ENCODE results near the gene DHRS7C. TPM values are rescaled to one million over a fixed set of nuclear protein-coding genes. Genes with fewer than 3 reads are reported as not detected.

DHRS7C gene
- total and polyA plus RNA-seq, 2 of the 13 experiments (the other 11 are each of a cell fraction or from before 2014, with no cell fraction given): not detected

GRCh38 chr17:9772658-9773057 lies 18.7 kb downstream of the DHRS7C start:
- CTCF ChIA-PET (ENCODE audit: low intra/inter-chr PET ratio, low total read pairs): no interaction called here
- Histone ChIP-seq H2AFZ (ENCODE audit: low read length) (no peak overlapping the region), H3K27ac (ENCODE audit: extremely low read length, insufficient read depth, low read length) (no peak overlapping the region), H3K27me3 (ENCODE audit: control insufficient read depth in 1 of 2, insufficient read depth in 2 of 2, low read length in 2 of 2) (peaks cover 4 to 32% of the 10 kb centered on the region in 2 experiments; a peak in 2 of 5 replicates), H3K9ac (ENCODE audit: insufficient read depth, low read depth, low read length) (no peak overlapping the region), H3K4me3 (replicated peaks in 1 of 3; ENCODE audit: insufficient read depth in 1 of 3, low read depth in 2 of 3, low read length in 3 of 3) (no peak overlapping the region), H3K9me3 (ENCODE audit: low read length) (no peaks in the 10 kb centered on the region), H4K20me1 (ENCODE audit: insufficient read depth, low read length) (no peaks in the 10 kb centered on the region), H3K36me3 (replicated peaks in 1 of 2; ENCODE audit: control insufficient read depth in 1 of 2, insufficient read depth in 2 of 2, low read length in 2 of 2) (no peaks in the 10 kb centered on the region), H3K4me2 (ENCODE audit: low read depth, low read length) (no peak overlapping the region), H3K4me1 (ENCODE audit: insufficient read depth, low read length) (no peaks in the 10 kb centered on the region), H3K79me2 (ENCODE audit: insufficient read depth, low read length) (no peaks in the 10 kb centered on the region)
- POLR2A ChIA-PET: no interaction called here
- DNase-seq (ENCODE audit: low spot score) (no peak), FAIRE-seq (no peak), ATAC-seq (no peak)
- intact Hi-C loops (cut with micrococcal nuclease; ENCODE audit: unreplicated experiment) (no loop called here), in situ Hi-C loops (cut with HindIII; ENCODE audit: extremely low pct_ligation_motif_present, low pct_unique_long_range_greater_than_20kb) (no loop called here)
- no TSS peak for BruUV-seq (replicated peaks)
- 54% methylated on average over 10 of the region's 19 CpGs for WGBS (ENCODE audit: low lambda C conversion rate)
- TF ChIP-seq HMG20B (CRISPR knock-in tag; conservative IDR thresholded peaks at IDR 0.05) (no peak), AHDC1 (CRISPR knock-in tag; IDR thresholded peaks at IDR 0.05; ENCODE audit: borderline replicate concordance) (no peak), ZNF264 (CRISPR knock-in tag; IDR thresholded peaks at IDR 0.05) (no peak), ZNF296 (CRISPR knock-in tag; conservative IDR thresholded peaks at IDR 0.05) (no peak), ZSCAN30 (CRISPR knock-in tag; IDR thresholded peaks at IDR 0.05) (no peak), ELF1 (CRISPR knock-in tag; IDR thresholded peaks at IDR 0.05) (no peak), GLI4 (CRISPR knock-in tag; IDR thresholded peaks at IDR 0.05; ENCODE audit: borderline replicate concordance) (no peak), ELF3 (CRISPR knock-in tag; IDR thresholded peaks at IDR 0.05) (no peak), IRX3 (CRISPR knock-in tag; IDR thresholded peaks at IDR 0.05; ENCODE audit: borderline replicate concordance, low read depth) (no peak), FOSL2 (CRISPR knock-in tag; IDR thresholded peaks at IDR 0.05) (no peak), PHF5A (CRISPR knock-in tag; IDR thresholded peaks at IDR 0.05; ENCODE audit: low read depth, unreplicated experiment) (no peak)
- TF ChIP-seq, protein P1, sequence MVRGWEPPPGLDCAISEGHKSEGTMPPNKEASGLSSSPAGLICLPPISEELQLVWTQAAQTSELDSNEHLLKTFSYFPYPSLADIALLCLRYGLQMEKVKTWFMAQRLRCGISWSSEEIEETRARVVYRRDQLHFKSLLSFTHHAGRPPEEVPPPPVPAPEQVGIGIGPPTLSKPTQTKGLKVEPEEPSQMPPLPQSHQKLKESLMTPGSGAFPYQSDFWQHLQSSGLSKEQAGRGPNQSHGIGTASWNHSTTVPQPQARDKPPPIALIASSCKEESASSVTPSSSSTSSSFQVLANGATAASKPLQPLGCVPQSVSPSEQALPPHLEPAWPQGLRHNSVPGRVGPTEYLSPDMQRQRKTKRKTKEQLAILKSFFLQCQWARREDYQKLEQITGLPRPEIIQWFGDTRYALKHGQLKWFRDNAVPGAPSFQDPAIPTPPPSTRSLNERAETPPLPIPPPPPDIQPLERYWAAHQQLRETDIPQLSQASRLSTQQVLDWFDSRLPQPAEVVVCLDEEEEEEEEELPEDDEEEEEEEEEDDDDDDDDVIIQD (CRISPR knock-in tag; IDR thresholded peaks at IDR 0.05; ENCODE audit: low read depth): no peak
- TF ChIP-seq, protein P2, sequence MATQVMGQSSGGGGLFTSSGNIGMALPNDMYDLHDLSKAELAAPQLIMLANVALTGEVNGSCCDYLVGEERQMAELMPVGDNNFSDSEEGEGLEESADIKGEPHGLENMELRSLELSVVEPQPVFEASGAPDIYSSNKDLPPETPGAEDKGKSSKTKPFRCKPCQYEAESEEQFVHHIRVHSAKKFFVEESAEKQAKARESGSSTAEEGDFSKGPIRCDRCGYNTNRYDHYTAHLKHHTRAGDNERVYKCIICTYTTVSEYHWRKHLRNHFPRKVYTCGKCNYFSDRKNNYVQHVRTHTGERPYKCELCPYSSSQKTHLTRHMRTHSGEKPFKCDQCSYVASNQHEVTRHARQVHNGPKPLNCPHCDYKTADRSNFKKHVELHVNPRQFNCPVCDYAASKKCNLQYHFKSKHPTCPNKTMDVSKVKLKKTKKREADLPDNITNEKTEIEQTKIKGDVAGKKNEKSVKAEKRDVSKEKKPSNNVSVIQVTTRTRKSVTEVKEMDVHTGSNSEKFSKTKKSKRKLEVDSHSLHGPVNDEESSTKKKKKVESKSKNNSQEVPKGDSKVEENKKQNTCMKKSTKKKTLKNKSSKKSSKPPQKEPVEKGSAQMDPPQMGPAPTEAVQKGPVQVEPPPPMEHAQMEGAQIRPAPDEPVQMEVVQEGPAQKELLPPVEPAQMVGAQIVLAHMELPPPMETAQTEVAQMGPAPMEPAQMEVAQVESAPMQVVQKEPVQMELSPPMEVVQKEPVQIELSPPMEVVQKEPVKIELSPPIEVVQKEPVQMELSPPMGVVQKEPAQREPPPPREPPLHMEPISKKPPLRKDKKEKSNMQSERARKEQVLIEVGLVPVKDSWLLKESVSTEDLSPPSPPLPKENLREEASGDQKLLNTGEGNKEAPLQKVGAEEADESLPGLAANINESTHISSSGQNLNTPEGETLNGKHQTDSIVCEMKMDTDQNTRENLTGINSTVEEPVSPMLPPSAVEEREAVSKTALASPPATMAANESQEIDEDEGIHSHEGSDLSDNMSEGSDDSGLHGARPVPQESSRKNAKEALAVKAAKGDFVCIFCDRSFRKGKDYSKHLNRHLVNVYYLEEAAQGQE (IDR thresholded peaks at IDR 0.05; ENCODE audit: borderline replicate concordance in 1 of 2, low read depth in 1 of 2, low read length in 2 of 2): no peak
- TF ChIP-seq, protein P3, sequence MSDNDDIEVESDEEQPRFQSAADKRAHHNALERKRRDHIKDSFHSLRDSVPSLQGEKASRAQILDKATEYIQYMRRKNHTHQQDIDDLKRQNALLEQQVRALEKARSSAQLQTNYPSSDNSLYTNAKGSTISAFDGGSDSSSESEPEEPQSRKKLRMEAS (IDR thresholded peaks at IDR 0.05): no peak
